ENCODE measurements around the gene DEPDC5. TPM values are rescaled to one million over a fixed set of nuclear protein-coding genes. Genes with fewer than 3 reads are reported as not detected.

The DEPDC5 gene
- total and polyA plus RNA-seq, 2 donors (not counting 1 experiment from before 2014, with no cell fraction given): 35.5 to 124 TPM

DNA sequence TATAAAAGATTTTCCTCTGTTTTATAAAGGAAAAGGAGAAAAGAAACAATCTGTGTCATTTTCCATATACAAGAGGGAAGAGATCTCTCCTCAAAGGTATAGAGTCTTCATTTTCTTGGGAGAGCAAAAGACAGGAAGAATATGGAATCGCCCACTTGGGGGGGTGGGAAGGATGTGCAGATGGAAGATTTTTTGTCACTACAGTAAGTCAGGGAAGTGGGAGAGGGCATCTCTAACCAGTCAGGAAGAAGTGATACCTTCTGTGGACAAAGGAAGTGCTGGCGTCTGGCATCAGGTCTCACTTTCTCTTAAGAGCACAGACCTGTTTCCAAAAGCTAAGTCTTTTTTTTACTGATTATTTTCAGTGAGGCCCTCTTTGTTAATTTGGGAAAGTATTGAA is 5.3 kb upstream of the DEPDC5 start:
- POLR2A ChIA-PET: no interaction called here

More for the DNA sequence above, 5.3 kb upstream of the DEPDC5 start:
- no CpG with 5 or more reads among the region's 2 CpGs for WGBS (ENCODE audit: insufficient coverage)
- Histone ChIP-seq H4K20me1 (ENCODE audit: control insufficient read depth, insufficient read depth, low read length, poor library complexity, severe bottlenecking) (peaks cover 24% of the 10 kb centered on the region), H3K27ac (ENCODE audit: low read length in 2 of 2) (peak overlapping the region in 1 of 2 donors; percentile 93), H3K4me2 (replicated peaks; ENCODE audit: low read depth, low read length, poor library complexity, severe bottlenecking) (peak overlapping the region; percentile 86), H3K36me3 (replicated peaks in 1 of 2; ENCODE audit: control extremely low read depth in 1 of 2, control insufficient read depth in 1 of 2, extremely low read depth in 1 of 2, insufficient read depth in 2 of 2, low read length in 1 of 2) (no peaks in the 10 kb centered on the region), H2AFZ (ENCODE audit: insufficient read depth, low read depth, low read length, poor library complexity, severe bottlenecking) (no peak overlapping the region), H3K9me3 (ENCODE audit: control extremely low read depth in 1 of 3, control insufficient read depth in 2 of 3, insufficient read depth in 1 of 3, low read length in 2 of 3) (no peaks in the 10 kb centered on the region), H3K4me1 (ENCODE audit: control insufficient read depth in 2 of 2, insufficient read depth in 2 of 2, low read length in 2 of 2) (peaks cover 32 to 36% of the 10 kb centered on the region in 2 donors), H3K9ac (ENCODE audit: low read length) (peak overlapping the region; percentile 94), H3K27me3 (replicated peaks in 1 of 4; ENCODE audit: control extremely low read depth in 1 of 4, control insufficient read depth in 3 of 4, insufficient read depth in 4 of 4, low read length in 3 of 4) (no peaks in the 10 kb centered on the region), H3K4me3 (ENCODE audit: control extremely low read depth in 1 of 5, extremely low read depth in 1 of 5, insufficient read depth in 1 of 5, low read depth in 2 of 5, low read length in 4 of 5) (peak overlapping the region in 2 of 5 experiments; percentile 82 to 95), H3K79me2 (ENCODE audit: control insufficient read depth, insufficient read depth, low read length) (peaks cover 64% of the 10 kb centered on the region)
- Mint-ChIP-seq H3K4me1 (peaks cover 45% of the 10 kb centered on the region), H3K9me3 (ENCODE audit: insufficient read depth) (no peaks in the 10 kb centered on the region), H3K27me3 (no peaks in the 10 kb centered on the region), H3K4me3 (peak overlapping the region; percentile 95), H3K27ac (peak overlapping the region; percentile 50)
- no peak for DNase-seq
- intact Hi-C loops (cut with micrococcal nuclease): loop anchor here (2.0 kb wide), 1 partner anchor 350 kb away; the partner anchor contains the start of gene DRG1
- CTCF ChIA-PET: interaction anchor here (0.6 kb wide), 1 partner anchor 765 kb away, joined by 3 read pairs; no protein-coding TSS in a partner anchor
- no peak for ATAC-seq (ENCODE audit: low read depth)
- TF ChIP-seq CTCF (IDR thresholded peaks at IDR 0.05) (no peak), EZH2 (IDR thresholded peaks at IDR 0.05; ENCODE audit: borderline replicate concordance, insufficient read depth, low read depth, low read length, poor library complexity, severe bottlenecking) (no peak)

Measured in B cell (primary cell).